Fibroblast of pulmonary artery (primary cell): ENCODE results near the gene PML.
"Not testable (repeated sequence)": the region's sequence is repeated elsewhere in the genome, so short reads cannot be mapped to it uniquely, and the experiment has no call there.

Experiments used
- DNase-seq: peaks from one replicate; pipeline ENCODE4 v3.0.0-alpha.2; 2010; ENCODE audit warnings: low read depth
- H3K4me3 ChIP-seq: replicated peaks from 2 replicates; pipeline ENCODE4 v1.5.1; 2011; ENCODE audit warnings: low read depth, mild to moderate bottlenecking, control low read depth, low read length, moderate library complexity
- TF ChIP-seq, protein P1 (sequence below): IDR thresholded peaks from 2 replicates; pipeline ENCODE4 v1.5.1; 2011; ENCODE audit warnings: mild to moderate bottlenecking, control low read depth, low read length, inconsistent platforms; ENCODE audit errors: missing control alignments

PML gene

DNA sequence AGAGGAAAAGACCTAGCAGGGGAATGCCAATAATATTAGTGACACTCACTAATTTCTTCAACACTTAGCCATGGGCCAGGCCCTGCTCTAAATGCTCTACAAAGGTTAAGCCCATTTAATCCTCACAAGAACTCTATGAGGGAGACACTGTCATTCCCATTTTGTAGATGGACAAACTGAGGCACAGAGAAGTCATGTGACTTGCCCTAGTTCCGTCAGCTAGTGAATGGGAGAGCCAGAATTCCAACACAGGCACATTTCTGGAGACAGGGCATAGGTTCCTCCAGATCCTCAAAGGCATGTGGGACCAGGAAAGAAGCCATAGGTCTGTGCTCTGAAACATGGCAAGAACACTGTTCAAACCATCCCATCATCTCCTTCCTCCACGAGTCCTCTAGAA, 36.7 kb upstream of the PML start:
- DNase-seq, result no peak
- TF ChIP-seq, protein P1, sequence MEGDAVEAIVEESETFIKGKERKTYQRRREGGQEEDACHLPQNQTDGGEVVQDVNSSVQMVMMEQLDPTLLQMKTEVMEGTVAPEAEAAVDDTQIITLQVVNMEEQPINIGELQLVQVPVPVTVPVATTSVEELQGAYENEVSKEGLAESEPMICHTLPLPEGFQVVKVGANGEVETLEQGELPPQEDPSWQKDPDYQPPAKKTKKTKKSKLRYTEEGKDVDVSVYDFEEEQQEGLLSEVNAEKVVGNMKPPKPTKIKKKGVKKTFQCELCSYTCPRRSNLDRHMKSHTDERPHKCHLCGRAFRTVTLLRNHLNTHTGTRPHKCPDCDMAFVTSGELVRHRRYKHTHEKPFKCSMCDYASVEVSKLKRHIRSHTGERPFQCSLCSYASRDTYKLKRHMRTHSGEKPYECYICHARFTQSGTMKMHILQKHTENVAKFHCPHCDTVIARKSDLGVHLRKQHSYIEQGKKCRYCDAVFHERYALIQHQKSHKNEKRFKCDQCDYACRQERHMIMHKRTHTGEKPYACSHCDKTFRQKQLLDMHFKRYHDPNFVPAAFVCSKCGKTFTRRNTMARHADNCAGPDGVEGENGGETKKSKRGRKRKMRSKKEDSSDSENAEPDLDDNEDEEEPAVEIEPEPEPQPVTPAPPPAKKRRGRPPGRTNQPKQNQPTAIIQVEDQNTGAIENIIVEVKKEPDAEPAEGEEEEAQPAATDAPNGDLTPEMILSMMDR, result no peak
- no peak overlapping the region for H3K4me3 ChIP-seq

GRCh38 chr15:73959012-73959581, 35.4 kb upstream of the PML start:
- TF ChIP-seq, protein P1, result no peak
- no peak overlapping the region for H3K4me3 ChIP-seq
- DNase-seq, result no peak

- DNase-seq, result no peak
- TF ChIP-seq, protein P1, result no peak
- no peak overlapping the region for H3K4me3 ChIP-seq
Observed at GRCh38 chr15:73959801-73960200, 34.7 kb upstream of the PML start.

- DNase-seq, result not testable (repeated sequence)
Observed at GRCh38 chr15:73960472-73961070, 33.9 kb upstream of the PML start.

DNA sequence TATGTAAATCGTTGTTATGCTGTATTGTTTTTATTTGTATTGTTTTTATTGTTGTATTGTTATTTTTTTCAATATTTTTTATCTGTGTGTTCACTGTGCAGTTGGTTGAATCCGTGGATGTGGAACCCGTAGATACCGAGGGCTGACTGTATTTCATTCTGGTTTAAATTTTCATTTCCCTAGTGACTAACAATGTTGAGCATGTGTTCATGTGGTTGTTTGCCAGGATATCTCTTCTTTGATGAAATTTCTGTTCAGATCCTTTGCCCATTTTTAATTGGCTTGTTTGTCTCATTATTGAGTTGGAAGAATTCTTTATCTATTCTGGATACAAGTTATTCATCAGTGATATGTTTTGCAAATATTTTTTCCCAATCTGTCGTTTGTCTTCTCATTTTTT, 32.1 kb upstream of the PML start:
- H3K4me3 ChIP-seq, result no peak overlapping the region
- TF ChIP-seq, protein P1, result no peak
- no peak for DNase-seq

More at GRCh38 chr15:73960472-73961070, 33.9 kb upstream of the PML start:
- H3K4me3 ChIP-seq, result not testable (repeated sequence)

GRCh38 chr15:73964736-73965093, 29.8 kb upstream of the PML start:
- TF ChIP-seq, protein P1, result peak; percentile 98
- DNase-seq, result peak; percentile 84

DNA sequence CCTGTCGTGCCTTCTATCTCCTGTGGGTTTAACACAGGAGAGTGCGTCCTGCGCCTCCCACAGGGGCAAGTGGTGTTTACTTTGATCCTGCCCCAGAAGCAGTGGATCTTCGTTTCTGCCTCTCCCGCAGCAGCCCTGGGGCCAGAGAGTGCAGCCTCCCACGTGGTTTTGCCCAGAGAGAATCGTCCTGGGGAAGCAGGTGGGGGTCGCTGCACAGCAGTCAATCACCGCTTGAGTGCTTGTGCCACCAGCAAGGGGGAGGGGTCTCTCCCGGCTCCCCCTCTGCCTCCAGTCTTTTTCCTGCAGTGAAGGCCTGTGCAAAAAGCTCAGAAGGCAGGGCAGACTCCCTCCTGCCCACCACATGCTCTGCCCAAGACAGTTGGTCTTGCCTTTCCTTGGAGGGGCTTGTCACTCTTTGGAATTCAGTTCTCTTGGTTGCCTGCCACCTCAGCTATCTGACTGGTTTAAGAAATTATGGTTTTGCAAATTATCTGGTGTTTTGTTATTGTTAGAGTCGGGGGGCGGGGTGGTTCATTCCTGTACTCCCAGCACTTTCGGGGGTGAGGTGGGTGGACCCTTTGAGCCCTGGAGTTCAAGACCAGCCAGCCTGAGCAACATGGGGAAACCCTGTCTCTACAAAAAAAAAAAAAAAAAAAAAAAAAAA, 29.3 kb upstream of the PML start:
- no peak for DNase-seq
- no peak overlapping the region for H3K4me3 ChIP-seq

More at GRCh38 chr15:73964736-73965093, 29.8 kb upstream of the PML start:
- no peak overlapping the region for H3K4me3 ChIP-seq

More for the DNA sequence above, 29.3 kb upstream of the PML start:
- TF ChIP-seq, protein P1, result no peak
